ENCODE results near the gene CBLB.
"Not testable (repeated sequence)": the region's sequence is repeated elsewhere in the genome, so short reads cannot be mapped to it uniquely, and the experiment has no call there.

CBLB gene

DNA sequence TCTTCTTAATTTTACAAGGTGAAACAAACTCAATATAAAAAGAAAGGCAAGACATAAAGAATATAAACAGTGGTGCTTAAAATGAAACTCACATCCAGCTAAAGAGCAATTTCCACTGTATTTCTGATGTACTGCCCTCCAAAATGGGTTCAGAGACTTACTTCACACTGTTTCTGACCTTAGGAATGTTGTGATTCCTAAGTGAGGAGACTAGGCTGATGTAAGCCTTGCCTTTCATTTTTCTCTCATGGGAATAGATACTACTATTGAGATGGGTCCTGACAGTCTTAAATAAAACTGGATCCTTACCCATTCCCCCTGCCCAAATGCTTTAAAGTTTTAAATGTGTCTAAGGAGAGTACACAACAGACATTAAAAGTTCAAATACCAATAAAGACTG, 86.9 kb downstream of the CBLB start:
- no peak for DNase-seq

- DNase-seq: no peak
Measured at GRCh38 chr3:105780107-105780506, 88.7 kb downstream of the CBLB start.

DNA sequence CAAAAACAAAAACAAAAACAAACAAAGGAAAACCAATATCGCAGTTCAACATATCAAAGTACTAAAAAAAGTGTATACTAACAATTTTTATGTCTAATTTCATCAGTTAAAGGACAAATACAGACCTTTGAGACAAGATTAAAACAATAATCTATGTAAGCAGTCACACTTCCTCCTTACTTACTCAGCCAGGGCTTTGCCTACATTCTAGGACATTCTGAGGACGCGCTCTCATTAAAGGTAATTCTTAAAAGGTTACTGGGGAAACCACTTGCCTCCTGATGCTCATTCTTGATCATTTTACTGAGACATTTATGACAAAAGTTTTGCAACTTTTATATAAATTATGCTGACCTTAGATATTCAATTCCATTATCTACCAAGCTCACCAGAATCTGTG, 93.4 kb downstream of the CBLB start:
- no peak for DNase-seq

- no peak for DNase-seq
Measured at GRCh38 chr3:105774444-105775180, 94.2 kb downstream of the CBLB start.

- DNase-seq: no peak
Measured at GRCh38 chr3:105773291-105773690, 95.5 kb downstream of the CBLB start.

DNA sequence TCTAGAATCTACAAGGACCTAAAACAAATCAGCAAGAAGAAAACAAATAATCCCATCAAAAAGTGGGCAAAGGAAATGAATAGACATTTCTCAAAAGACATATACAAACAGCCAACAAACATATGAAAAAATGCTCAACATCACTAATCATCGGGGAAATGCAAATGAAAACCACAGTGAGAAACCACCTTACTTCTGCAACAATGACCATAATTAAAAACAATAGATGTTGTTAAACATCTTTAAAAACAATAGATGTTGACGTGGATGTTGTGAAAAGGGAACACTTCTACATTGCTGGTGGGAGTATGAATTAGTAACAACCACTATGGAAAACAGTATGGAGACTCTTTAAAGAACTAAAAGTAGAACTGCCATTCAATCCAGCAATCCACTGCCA, 96.2 kb downstream of the CBLB start:
- no peak for DNase-seq

- DNase-seq: no peak
Measured at GRCh38 chr3:105771392-105771791, 97.4 kb downstream of the CBLB start.

GRCh38 chr3:105770410-105770809, 98.4 kb downstream of the CBLB start:
- DNase-seq: no peak

GRCh38 chr3:105767776-105768175, 101.0 kb downstream of the CBLB start:
- DNase-seq: no peak

DNA sequence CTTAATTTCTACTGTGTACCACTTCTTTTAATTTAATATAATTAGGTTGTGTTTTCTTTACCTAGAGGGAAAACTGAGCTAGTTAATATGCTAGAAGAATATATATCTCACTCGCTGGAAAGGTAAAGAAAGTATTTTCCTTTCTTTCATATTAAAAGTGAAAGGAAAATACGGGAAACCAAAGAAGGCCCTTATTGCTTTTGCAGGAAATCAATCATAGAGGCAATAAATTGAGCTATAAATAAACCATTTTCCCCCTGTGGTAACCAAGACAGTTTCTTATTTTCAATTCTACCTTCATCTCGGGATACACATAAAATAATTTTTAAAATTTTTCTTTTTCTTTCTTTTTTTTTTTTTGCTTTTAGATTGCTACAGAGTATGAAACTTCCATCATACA, 101.6 kb downstream of the CBLB start:
- no peak for DNase-seq

GRCh38 chr3:105765308-105765639, 103.5 kb downstream of the CBLB start:
- DNase-seq: no peak

- no peak for DNase-seq
Measured at GRCh38 chr3:105764378-105765307, 104.2 kb downstream of the CBLB start.

DNA sequence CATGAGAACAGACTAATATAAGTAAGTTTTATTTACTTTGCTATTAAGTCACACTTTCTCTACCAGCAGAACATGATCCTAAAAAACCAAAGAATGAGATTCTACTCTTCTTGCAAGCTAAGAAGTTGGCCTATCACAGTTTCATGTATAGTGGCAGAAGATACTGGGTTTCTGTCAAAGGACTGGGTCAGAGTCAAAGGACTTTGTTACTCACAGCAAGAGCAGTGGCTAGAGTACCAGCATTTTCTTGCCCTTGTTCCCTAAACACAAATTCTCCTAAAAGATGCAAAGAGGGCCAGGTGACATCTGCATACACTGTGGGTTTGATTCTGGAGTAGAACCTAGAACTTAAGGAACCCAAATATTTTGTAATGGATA, 105.2 kb downstream of the CBLB start:
- DNase-seq: no peak

DNA sequence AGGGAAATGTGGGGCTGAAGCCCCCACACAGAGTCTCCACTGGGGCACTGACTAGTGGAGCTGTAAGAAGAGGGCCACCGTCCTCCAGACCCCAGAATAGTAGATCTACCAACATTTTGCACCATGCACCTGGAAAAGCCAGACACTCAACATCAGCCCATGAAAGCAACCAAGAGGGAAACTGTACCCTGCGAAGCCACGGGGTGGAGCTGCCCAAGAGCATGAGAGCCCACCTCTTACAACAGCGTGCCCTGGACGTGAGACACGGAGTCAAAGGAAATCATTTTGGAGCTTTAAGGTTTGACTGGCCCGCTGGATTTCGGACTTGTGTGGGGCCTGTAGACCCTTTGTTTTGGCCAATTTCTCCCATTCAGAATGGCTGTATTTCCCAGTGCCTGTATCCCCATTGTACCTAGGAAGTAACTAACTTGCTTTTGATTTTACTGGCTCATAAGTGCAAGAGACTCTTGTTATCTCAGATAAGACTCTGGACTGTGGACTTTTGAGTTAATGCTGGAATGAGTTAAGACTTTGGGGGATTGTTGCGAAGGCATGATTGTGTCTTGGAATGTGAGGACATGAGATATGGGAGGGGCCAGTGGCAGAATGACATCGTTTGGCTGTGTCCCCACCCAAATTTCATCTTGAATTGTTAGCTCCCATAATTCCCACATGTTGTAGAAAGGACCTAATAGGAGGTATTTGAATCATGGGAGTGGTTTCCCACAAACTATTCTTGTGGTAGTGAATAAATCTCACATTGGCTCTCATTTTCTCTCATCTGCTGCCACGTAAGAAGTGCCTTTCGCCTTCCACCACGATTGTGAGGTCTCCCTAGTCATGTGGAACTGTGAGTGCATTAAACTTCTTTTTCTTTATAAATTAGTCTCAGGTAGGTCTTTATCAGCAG, 105.8 kb downstream of the CBLB start:
- no peak for DNase-seq

DNA sequence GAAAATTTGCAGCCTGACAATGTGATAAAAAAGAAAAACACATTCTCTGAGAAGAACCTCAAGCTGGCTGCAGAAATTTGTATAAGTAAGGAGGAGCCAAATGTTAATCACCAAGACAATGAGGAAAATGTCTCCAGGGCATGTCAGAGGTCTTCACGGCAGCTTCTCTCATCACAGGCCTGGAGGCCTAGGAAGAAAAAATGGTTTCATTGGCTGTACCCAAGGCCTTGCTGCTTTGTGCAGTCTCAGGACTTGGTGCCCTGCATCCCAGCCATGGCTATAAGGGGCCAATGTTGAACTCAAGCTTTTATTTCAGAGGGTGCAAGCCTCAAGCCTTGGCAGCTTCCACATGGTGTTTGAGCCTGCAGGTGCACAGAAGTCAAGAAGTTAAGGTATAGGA, 106.6 kb downstream of the CBLB start:
- DNase-seq: not testable (repeated sequence)

DNA sequence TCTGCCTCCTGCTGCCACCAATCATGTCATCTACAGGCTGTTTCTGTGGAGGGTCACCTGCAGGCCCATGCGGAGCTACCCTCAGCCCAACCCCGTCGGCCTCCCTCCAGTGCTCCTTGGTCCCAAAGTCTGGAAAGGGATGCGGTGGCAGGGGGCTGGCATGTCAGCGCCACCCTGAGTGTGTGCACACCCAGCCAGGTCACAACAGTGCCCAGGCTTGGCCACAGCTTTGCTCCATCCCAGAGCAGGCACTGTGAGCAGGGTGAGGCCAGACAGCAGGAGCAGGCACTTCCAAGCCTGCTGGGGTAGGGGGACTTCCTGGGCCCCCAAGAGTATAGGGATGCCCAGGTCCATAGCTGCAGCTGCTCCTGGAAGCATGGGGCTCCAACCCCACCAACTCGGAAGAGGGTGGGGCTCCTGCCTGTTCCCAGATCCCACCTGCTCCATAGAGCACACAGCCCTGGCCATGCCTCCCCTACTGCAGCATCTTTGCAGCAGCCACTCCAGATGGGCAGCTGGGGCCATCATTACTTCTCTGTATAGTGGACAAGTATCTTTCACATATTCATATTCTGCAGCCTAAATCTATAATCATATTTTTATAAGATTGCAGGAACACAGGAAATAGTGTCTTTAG, 109.3 kb downstream of the CBLB start:
- no peak for DNase-seq

DNA sequence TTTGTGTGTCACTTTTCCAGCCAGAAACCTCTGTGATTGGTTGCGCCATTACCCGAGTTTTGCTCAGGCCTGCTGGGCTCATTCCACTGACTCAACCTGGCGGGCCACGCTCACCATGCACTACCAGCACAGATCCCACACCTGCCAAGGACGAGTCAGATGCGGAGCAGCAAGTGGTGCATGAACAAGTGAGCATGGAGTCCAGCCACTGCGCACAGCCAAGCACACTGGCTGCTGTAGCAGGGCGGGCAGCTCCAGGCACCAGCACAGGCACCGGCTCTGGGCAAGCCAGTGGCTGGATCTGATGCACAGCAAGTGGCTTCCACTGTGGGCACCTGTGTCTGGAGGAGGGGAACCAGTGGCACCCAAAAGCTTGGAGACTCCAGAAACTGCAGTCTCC, 110.4 kb downstream of the CBLB start:
- DNase-seq: no peak

DNA sequence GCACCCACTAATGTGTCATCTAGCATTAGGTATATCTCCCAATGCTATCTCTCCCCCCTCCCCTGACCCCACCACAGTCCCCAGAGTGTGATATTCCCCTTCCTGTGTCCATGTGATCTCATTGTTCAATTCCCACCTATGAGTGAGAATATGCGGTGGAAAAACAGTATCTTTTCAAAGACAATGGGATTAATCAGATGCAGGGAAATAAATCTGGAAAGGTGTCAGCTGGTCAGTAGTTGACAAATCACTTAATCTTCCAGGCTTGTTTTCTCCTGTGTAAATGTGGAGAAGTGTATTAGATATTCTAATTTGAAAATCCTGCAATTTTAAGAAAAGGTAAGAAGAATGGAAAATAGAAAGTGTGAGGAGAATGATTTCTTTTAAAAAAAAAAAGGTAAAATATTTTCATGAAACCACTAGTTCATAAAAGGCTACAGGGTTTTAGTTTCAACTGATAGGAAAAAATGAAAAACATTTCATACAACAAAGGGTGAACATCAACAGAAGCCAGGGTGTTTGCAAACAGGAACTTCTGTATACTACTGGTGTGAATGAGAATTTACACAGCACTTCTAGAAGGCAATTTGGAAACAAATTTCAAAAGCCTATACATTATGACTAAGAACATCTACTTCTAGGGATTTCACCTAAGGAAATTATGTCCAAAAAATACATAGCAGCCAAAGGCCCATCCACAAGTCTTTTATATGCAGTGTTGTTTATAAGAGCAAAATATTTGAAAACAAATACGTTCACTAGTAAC, 113.5 kb downstream of the CBLB start:
- no peak for DNase-seq

- DNase-seq: no peak
Measured at GRCh38 chr3:105752791-105753415, 115.9 kb downstream of the CBLB start.

DNA sequence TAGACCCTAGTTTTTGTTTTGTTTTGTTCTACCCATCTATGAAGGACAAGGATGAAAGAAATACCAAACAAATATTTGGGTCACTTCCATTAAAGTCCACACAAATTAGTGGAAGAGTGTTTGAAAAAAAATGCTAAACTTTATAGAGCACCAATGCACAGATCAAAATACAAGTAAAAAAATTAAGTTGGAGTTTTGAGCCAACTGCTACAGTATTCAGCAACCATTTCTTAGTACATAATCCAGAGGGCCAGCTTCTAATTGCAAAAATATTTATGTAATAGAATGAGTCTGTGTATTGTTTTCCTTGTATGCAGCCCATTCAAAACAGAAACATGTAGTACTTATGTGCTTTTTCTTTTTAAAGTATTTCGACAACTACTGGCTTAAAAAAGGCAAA, 121.1 kb downstream of the CBLB start:
- DNase-seq: no peak

- no peak for DNase-seq
Measured at GRCh38 chr3:105747060-105747541, 121.7 kb downstream of the CBLB start.

Data from NCI-H774 (cell line).